SK-N-SH (cell line): ENCODE data around the gene RPS17. TPM values are rescaled to one million over a fixed set of nuclear protein-coding genes. Genes with fewer than 3 reads are reported as not detected.
"Not testable (repeated sequence)": the region's sequence is repeated elsewhere in the genome, so short reads cannot be mapped to it uniquely, and the experiment has no call there.

ENCODE experiments used
- CTCF ChIA-PET: fragments of 300-600, 350-600 bp; formaldehyde crosslinking; extraction: SDS; loops from one replicate; lab custom pipeline; 2021; lab: Yijun Ruan, JAX
- POLR2A ChIA-PET: fragments of 350-600 bp; sonication (Branson Sonifier 250); formaldehyde crosslinking; extraction: SDS; loops from one replicate; lab custom pipeline; 2020; ENCODE audit warnings: antibody characterized with exemption, inconsistent platforms; lab: Yijun Ruan, JAX
- DNase-seq: peaks from one replicate; pipeline ENCODE4 v3.0.0; 2012
- H2AFZ ChIP-seq: fragments of 200-600 bp; sonication (generic); 2 replicates; pipeline ENCODE4 v1.8.1; 2016; ENCODE audit warnings: antibody characterized with exemption, mild to moderate bottlenecking, low read depth
- H3F3A ChIP-seq: fragments of 200-600 bp; sonication (generic); replicated peaks from 2 replicates; pipeline ENCODE3; 2016; ENCODE audit warnings: antibody characterized with exemption, mild to moderate bottlenecking; ENCODE audit not compliant: insufficient read depth
- H3K27ac ChIP-seq, 2 experiments: fragments of 200-500 bp in 1 of 2; fragments of 200-600 bp in 1 of 2; sonication (Bioruptor generic) in 1 of 2; sonication (generic), shearing (Covaris generic) in 1 of 2; 2 replicates each; pipeline versions ENCODE4 v1.5.1 to v1.6.1; 2014 to 2016; ENCODE audit warnings: low read depth in 2 of 2, inconsistent platforms in 1 of 2, low read length in 1 of 2, mild to moderate bottlenecking in 1 of 2, mixed read lengths in 1 of 2
- H3K27me3 ChIP-seq: fragments of 200-600 bp; sonication (generic), shearing (Covaris generic); 2 replicates; pipeline ENCODE4 v1.6.1; 2016; ENCODE audit warnings: mixed run types; ENCODE audit not compliant: insufficient read depth
- H3K36me3 ChIP-seq, 2 experiments: fragments of 200-500 bp in 1 of 2; fragments of 200-600 bp in 1 of 2; sonication (Bioruptor generic) in 1 of 2; sonication (generic) in 1 of 2; replicated peaks in 1 of 2; 2 replicates each; pipeline versions ENCODE3 to v1.5.1; 2014 to 2016; ENCODE audit warnings: low read length in 1 of 2, mild to moderate bottlenecking in 1 of 2; ENCODE audit not compliant: insufficient read depth in 2 of 2, control insufficient read depth in 1 of 2
- H3K4me1 ChIP-seq, 2 experiments: fragments of 200-500 bp in 1 of 2; fragments of 200-600 bp in 1 of 2; sonication (Bioruptor generic) in 1 of 2; sonication (generic), shearing (Covaris generic) in 1 of 2; 2 replicates each; pipeline versions ENCODE4 v1.5.1 to v1.6.1; 2014 to 2016; ENCODE audit warnings: low read depth in 1 of 2, low read length in 1 of 2, mixed run types in 1 of 2; ENCODE audit not compliant: insufficient read depth in 2 of 2, control insufficient read depth in 1 of 2
- H3K4me2 ChIP-seq: fragments of 200-600 bp; sonication (generic), shearing (Covaris generic); 2 replicates; pipeline ENCODE4 v1.6.1; 2017; ENCODE audit warnings: mixed run types
- H3K4me3 ChIP-seq, 2 experiments: fragments of 200-500 bp in 1 of 2; fragments of 200-600 bp in 1 of 2; sonication (Bioruptor generic) in 1 of 2; sonication (generic), shearing (Covaris generic) in 1 of 2; 2 replicates each; pipeline versions ENCODE4 v1.5.1 to v1.8.1; 2014 to 2016; ENCODE audit warnings: low read depth in 2 of 2, inconsistent platforms in 1 of 2, low read length in 1 of 2, mild to moderate bottlenecking in 1 of 2, mixed read lengths in 1 of 2, moderate library complexity in 1 of 2
- H3K79me2 ChIP-seq: fragments of 200-600 bp; sonication (generic); 2 replicates; pipeline ENCODE4 v1.8.1; 2017; ENCODE audit warnings: mild to moderate bottlenecking; ENCODE audit not compliant: insufficient read depth
- H3K9ac ChIP-seq: fragments of 200-600 bp; sonication (generic); 2 replicates; pipeline ENCODE4 v1.6.1; 2017; ENCODE audit warnings: mixed run types
- H3K9me2 ChIP-seq: fragments of 200-600 bp; sonication (generic); 2 replicates; pipeline ENCODE4 v1.6.1; 2017; ENCODE audit warnings: mixed run types
- H3K9me3 ChIP-seq: fragments of 200-600 bp; sonication (generic); 2 replicates; pipeline ENCODE4 v1.6.1; 2017; ENCODE audit warnings: mixed run types, mild to moderate bottlenecking, moderate library complexity
- H4K20me1 ChIP-seq: fragments of 200-600 bp; sonication (generic); 2 replicates; pipeline ENCODE4 v1.6.1; 2017; ENCODE audit warnings: mild to moderate bottlenecking, mixed run types; ENCODE audit not compliant: insufficient read depth
- FOXJ3 ChIP-seq: sonication (generic); formaldehyde crosslinking; IDR thresholded peaks from 2 replicates; pipeline ENCODE4 v1.5.1; 2020; ENCODE audit warnings: mild to moderate bottlenecking, missing genetic modification reagents
- POLR2AphosphoS5 ChIP-seq: IDR thresholded peaks from 2 replicates; pipeline ENCODE4 v1.6.1; 2012; ENCODE audit warnings: low read depth, low read length
- SMC3 ChIP-seq: IDR thresholded peaks from 2 replicates; pipeline ENCODE4 v1.6.1; 2012; ENCODE audit warnings: low read depth, low read length, improper control_type of control experiment
- WGBS: methylation state at CpG from one replicate; pipeline ENCODE4 v1.1.6; 2017; ENCODE audit warnings: low lambda C conversion rate; 5-methylcytosine and 5-hydroxymethylcytosine counted together
- polyA plus RNA-seq, 3 experiments: library from polyadenylated mRNA; depleted of rRNA; stranded (reverse); fragments of >200 nt; gene quantifications; 2 replicates each; pipeline ENCODE4 v1.2.3, GENCODE V29; 2012
- TF ChIP-seq, protein P1 (sequence below): fragments of 200-600 bp; sonication (generic); IDR thresholded peaks from 2 replicates; pipeline ENCODE4 v1.6.1; 2017; ENCODE audit warnings: antibody characterized with exemption, mild to moderate bottlenecking, moderate library complexity

RPS17 gene
- polyA plus RNA-seq, 1 of the 3 experiments (the other 2 are of a cell fraction), result 9,168 TPM

DNA sequence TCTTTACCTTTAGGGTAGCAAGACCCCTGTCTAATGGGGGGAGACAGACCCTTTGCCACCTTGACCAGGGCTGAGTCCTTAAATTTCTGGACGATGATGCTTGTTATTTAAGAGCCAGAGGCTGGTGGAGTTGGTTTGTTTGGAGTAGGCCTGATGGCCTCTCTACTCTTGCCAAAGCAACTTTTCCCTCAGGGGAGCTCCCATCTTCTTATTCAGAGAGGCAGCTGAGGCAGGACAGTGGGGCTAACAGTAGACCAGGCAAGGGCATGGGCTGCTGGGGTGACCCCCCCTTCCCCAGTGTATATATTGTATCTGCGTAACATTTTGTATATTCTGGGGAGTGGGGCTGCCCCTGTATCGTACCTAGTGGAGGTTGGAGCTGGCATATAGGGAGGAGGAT, 10.3 kb downstream of the RPS17 start:
- Histone ChIP-seq H3K4me1 (peaks cover 0 to 7% of the 10 kb centered on the region in 2 experiments; a peak in 1 of 4 replicates), H3F3A (peaks cover 10% of the 10 kb centered on the region), H3K36me3 (peaks cover 0 to 9% of the 10 kb centered on the region in 2 experiments), H3K9ac (no peak overlapping the region), H2AFZ (no peak overlapping the region), H3K79me2 (no peaks in the 10 kb centered on the region), H3K27ac (no peak overlapping the region), H3K9me2 (no peaks in the 10 kb centered on the region), H3K4me3 (no peak overlapping the region), H4K20me1 (peaks cover 4% of the 10 kb centered on the region; the same call in 1 of the 2 replicates), H3K9me3 (no peaks in the 10 kb centered on the region), H3K4me2 (no peak overlapping the region), H3K27me3 (no peaks in the 10 kb centered on the region)
- ChIA-PET CTCF (interaction anchor here (1.3 to 2.2 kb wide), 3 partner anchors 10 to 284 kb away, joined by 3 to 30 read pairs (median 5); partner anchors contain the start of gene RPS17), POLR2A (interaction anchor here (2.8 kb wide), 1 partner anchor 10 kb away, joined by 19 read pairs; the partner anchor contains the start of gene RPS17)
- TF ChIP-seq, protein P1, sequence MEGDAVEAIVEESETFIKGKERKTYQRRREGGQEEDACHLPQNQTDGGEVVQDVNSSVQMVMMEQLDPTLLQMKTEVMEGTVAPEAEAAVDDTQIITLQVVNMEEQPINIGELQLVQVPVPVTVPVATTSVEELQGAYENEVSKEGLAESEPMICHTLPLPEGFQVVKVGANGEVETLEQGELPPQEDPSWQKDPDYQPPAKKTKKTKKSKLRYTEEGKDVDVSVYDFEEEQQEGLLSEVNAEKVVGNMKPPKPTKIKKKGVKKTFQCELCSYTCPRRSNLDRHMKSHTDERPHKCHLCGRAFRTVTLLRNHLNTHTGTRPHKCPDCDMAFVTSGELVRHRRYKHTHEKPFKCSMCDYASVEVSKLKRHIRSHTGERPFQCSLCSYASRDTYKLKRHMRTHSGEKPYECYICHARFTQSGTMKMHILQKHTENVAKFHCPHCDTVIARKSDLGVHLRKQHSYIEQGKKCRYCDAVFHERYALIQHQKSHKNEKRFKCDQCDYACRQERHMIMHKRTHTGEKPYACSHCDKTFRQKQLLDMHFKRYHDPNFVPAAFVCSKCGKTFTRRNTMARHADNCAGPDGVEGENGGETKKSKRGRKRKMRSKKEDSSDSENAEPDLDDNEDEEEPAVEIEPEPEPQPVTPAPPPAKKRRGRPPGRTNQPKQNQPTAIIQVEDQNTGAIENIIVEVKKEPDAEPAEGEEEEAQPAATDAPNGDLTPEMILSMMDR, result no peak
- no peak for TF ChIP-seq SMC3
- TF ChIP-seq POLR2AphosphoS5, result no peak
- no peak for TF ChIP-seq FOXJ3 (CRISPR knock-in tag)
- WGBS, result 62% methylated on average over 3 of the region's 3 CpGs
- no peak for DNase-seq

DNA sequence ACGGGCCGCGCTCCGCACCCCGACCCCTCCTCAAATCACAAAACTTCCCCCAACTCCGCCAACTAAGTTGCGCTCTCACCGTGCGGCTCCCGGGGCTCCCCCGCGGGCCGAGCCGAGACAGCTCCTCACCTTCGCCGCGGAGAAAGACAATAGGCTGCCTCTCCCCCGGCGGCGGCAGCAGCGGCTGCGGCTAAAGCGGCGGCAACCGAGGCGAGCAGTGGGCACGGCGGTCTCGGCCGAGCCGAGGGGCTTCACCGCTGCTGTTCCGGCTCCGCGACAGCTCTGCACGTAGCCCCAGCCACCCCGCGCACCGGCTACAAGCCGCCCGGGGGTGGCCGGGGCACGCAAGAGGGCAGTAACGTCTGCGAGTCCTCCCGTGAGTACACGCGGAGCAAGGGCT, 26.7 kb downstream of the RPS17 start:
- H3K4me2 ChIP-seq, POLR2A ChIA-PET, H4K20me1 ChIP-seq: not testable (repeated sequence)

DNA sequence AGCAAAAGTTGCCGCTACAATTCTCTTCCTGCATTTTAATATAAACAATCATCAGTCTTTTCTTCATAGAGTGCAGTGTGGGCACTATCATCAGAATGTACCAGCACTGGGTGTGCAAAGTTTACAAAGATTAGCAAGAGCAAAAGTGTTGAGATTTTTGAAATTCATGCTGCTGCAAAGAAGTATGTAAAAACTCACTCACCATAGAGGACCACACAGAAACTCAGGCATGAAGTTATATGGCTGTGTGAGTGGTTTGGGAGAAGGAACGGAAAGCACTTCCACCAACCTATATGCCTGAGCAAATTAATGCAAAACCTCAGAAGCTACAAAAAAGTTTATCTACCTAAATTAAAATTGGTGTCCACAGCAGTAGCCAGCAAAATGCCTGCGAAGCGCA, 32.6 kb downstream of the RPS17 start:
- WGBS, result 98% methylated on average over 2 of the region's 4 CpGs
- H4K20me1 ChIP-seq, H3K36me3 ChIP-seq, H3K4me2 ChIP-seq, H3K4me1 ChIP-seq, H3K4me3 ChIP-seq, H3K9me3 ChIP-seq, H3K27me3 ChIP-seq, H3K27ac ChIP-seq, H2AFZ ChIP-seq, CTCF ChIA-PET, H3K9ac ChIP-seq, POLR2A ChIA-PET, H3K79me2 ChIP-seq, H3F3A ChIP-seq, H3K9me2 ChIP-seq, DNase-seq: not testable (repeated sequence)

More for the DNA sequence above, 26.7 kb downstream of the RPS17 start:
- no CpG with 5 or more reads among the region's 48 CpGs for WGBS
- H3K4me3 ChIP-seq, H3K9me2 ChIP-seq, H3K36me3 ChIP-seq, H3F3A ChIP-seq, DNase-seq, H3K79me2 ChIP-seq, CTCF ChIA-PET, H2AFZ ChIP-seq, H3K9me3 ChIP-seq, H3K4me1 ChIP-seq, H3K9ac ChIP-seq, H3K27me3 ChIP-seq, H3K27ac ChIP-seq: not testable (repeated sequence)

DNA sequence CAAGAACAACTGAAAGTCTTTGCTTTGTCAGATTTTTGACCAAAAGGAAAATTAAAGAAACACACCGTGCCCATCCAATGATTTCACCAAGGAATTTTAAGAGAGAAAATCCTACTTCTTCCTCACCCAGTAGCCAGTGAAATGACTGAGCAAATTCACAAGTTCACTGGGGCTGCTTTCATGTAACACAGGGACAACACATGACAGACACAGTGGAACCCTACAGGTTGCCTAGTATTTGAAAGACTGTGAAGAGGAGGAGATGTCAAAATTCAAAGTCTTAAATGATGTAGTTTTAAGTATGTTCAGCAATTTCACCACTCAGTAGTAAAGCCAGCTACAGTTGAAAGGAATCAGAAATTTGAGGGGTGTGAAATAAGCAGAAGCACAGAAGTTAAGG, 33.2 kb downstream of the RPS17 start:
- H3K79me2 ChIP-seq, H2AFZ ChIP-seq, H3K4me1 ChIP-seq, H3K27ac ChIP-seq, CTCF ChIA-PET, H4K20me1 ChIP-seq, H3K27me3 ChIP-seq, H3K4me2 ChIP-seq, H3K4me3 ChIP-seq, H3F3A ChIP-seq, H3K36me3 ChIP-seq, H3K9me2 ChIP-seq, POLR2A ChIA-PET, H3K9me3 ChIP-seq, DNase-seq, H3K9ac ChIP-seq: not testable (repeated sequence)
- 89% methylated on average over 1 of the region's 1 CpG for WGBS

DNA sequence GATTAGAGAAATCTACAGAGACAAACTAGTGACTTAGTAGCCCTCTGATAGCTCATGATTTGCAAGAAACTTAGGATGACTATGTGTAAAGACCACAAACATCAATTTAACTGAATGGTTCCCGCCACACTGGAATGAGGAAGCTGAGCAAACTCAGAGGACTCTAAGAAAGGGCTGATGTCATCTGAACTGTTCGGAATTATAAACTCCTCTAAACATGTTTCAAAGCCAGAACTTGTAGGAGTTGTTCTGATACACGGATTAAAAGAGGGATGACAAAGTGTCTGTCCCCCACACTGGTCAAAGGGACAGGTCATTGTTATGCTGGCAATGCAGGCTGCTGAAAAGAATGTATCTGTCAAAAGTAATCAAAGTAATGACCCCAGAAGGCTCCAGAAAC, 34.4 kb downstream of the RPS17 start:
- H2AFZ ChIP-seq, H3K4me1 ChIP-seq, H4K20me1 ChIP-seq, H3K9me3 ChIP-seq, POLR2A ChIA-PET, H3K79me2 ChIP-seq, H3K27ac ChIP-seq, H3K9me2 ChIP-seq, H3K4me3 ChIP-seq, H3K9ac ChIP-seq, H3K36me3 ChIP-seq, H3K4me2 ChIP-seq, H3F3A ChIP-seq, DNase-seq, CTCF ChIA-PET, H3K27me3 ChIP-seq: not testable (repeated sequence)
- no CpG with 5 or more reads among the region's 3 CpGs for WGBS

DNA sequence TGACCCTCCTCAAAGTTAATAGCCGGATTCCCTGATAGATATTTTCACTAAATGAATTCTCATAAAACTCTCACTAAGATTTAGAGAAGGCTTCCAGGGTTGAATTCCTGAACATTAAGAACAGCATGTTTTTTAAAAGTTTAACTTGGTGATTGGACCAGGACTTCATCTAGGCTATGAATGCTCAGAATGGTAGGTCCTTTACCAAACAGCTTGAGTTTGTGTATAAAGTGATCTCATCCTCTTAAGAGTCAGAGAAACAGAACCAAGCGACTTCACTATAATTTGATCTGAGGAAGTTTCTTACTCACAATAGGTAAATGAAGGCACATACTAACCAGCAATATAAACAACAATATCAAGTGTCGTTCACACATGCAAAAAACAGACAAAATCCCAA, 36.2 kb downstream of the RPS17 start:
- H3K36me3 ChIP-seq, H2AFZ ChIP-seq, H3K27me3 ChIP-seq, H3K79me2 ChIP-seq, POLR2A ChIA-PET, H4K20me1 ChIP-seq, H3K9ac ChIP-seq, H3F3A ChIP-seq, H3K4me2 ChIP-seq, H3K4me3 ChIP-seq, H3K9me2 ChIP-seq, DNase-seq, H3K4me1 ChIP-seq, H3K27ac ChIP-seq, CTCF ChIA-PET, H3K9me3 ChIP-seq: not testable (repeated sequence)
- 100% methylated on average over 1 of the region's 3 CpGs for WGBS
